Stimulated activated CD8-positive, alpha-beta memory T cell treated with anti-CD3 and anti-CD28 coated beads, Interleukin-4, amount 100 ng/mL, for 24 hours (primary cell): Measurements from ENCODE around the gene NPAS4.
A peak's percentile ranks its signal among the peaks of the same experiment; 100 is the strongest.
"Not testable (repeated sequence)": the region's sequence is repeated elsewhere in the genome, so short reads cannot be mapped to it uniquely, and the experiment has no call there.

ENCODE experiments used
- DNase-seq: peaks from one replicate; pipeline ENCODE4 v3.0.0-alpha.2; 2020; ENCODE audit warnings: low read depth

NPAS4 gene

GRCh38 chr11:66420671-66421476, at the start of gene NPAS4:
TSS of gene NPAS4 (plus strand) at chr11:66421035. CDS start at chr11:66421180, 145 bp downstream.
- no peak for DNase-seq

- peak; percentile 71 for DNase-seq
Observed at GRCh38 chr11:66371627-66372415, 49.0 kb upstream of the NPAS4 start, which contains the start of gene SLC29A2. TSS of gene SLC29A2 (minus strand) at chr11:66371760. CDS start at chr11:66371591, 169 bp downstream.

- DNase-seq, result no peak
Observed at GRCh38 chr11:66373265-66373664, 47.6 kb upstream of the NPAS4 start.

- not testable (repeated sequence) for DNase-seq
Observed at GRCh38 chr11:66373690-66374287, 47.0 kb upstream of the NPAS4 start.

GRCh38 chr11:66380264-66380663, 40.6 kb upstream of the NPAS4 start:
- DNase-seq, result not testable (repeated sequence)

GRCh38 chr11:66384316-66384715, 36.5 kb upstream of the NPAS4 start:
- not testable (repeated sequence) for DNase-seq

GRCh38 chr11:66386171-66387069, 34.4 kb upstream of the NPAS4 start:
- DNase-seq, result peak; percentile 73

- DNase-seq, result peak; percentile 59
Observed at GRCh38 chr11:66388780-66389386, 32.0 kb upstream of the NPAS4 start.

- no peak for DNase-seq
Observed at GRCh38 chr11:66391322-66391721, 29.5 kb upstream of the NPAS4 start.

- no peak for DNase-seq
Observed at GRCh38 chr11:66393954-66394353, 26.9 kb upstream of the NPAS4 start.

- no peak for DNase-seq
Observed at GRCh38 chr11:66407651-66408050, 13.2 kb upstream of the NPAS4 start.

GRCh38 chr11:66408488-66409214, 12.2 kb upstream of the NPAS4 start:
- DNase-seq, result peak; percentile 88

GRCh38 chr11:66409226-66409625, 11.6 kb upstream of the NPAS4 start:
- DNase-seq, result no peak

GRCh38 chr11:66410191-66410590, 10.6 kb upstream of the NPAS4 start:
- DNase-seq, result no peak

- DNase-seq, result no peak
Observed at GRCh38 chr11:66411323-66411722, 9.5 kb upstream of the NPAS4 start.

- DNase-seq, result no peak
Observed at GRCh38 chr11:66412110-66412509, 8.7 kb upstream of the NPAS4 start.

GRCh38 chr11:66413167-66413566, 7.7 kb upstream of the NPAS4 start:
- DNase-seq, result no peak

- DNase-seq, result no peak
Observed at GRCh38 chr11:66414120-66414934, 6.5 kb upstream of the NPAS4 start.

- no peak for DNase-seq
Observed at GRCh38 chr11:66415423-66415822, 5.4 kb upstream of the NPAS4 start.

GRCh38 chr11:66417000-66417399, 3.8 kb upstream of the NPAS4 start:
- DNase-seq, result no peak
